Uterus (tissue), 2 donors: Measurements from ENCODE around the gene GALNT7.

Source experiments
- POLR2A ChIP-seq, 2 donors: fragments of 450-650 bp; IDR thresholded peaks; one replicate each; pipeline ENCODE4 v1.6.1; 2016; ENCODE audit warnings: antibody characterized with exemption in 2 of 2, mild to moderate bottlenecking in 1 of 2, moderate library complexity in 1 of 2
- TF ChIP-seq, protein P1 (sequence below), 4 experiments: fragments of 200-600 bp in 2 of 4; fragments of 450-650 bp in 2 of 4; sonication (generic) in 2 of 4; IDR thresholded peaks; one replicate each; pipeline ENCODE4 v1.5.1; 2016 to 2019; ENCODE audit warnings: antibody characterized with exemption in 4 of 4, mild to moderate bottlenecking in 2 of 4, moderate library complexity in 1 of 4

GRCh38 chr4:173258866-173259265, 90.3 kb downstream of the GALNT7 start:
- TF ChIP-seq, protein P1, sequence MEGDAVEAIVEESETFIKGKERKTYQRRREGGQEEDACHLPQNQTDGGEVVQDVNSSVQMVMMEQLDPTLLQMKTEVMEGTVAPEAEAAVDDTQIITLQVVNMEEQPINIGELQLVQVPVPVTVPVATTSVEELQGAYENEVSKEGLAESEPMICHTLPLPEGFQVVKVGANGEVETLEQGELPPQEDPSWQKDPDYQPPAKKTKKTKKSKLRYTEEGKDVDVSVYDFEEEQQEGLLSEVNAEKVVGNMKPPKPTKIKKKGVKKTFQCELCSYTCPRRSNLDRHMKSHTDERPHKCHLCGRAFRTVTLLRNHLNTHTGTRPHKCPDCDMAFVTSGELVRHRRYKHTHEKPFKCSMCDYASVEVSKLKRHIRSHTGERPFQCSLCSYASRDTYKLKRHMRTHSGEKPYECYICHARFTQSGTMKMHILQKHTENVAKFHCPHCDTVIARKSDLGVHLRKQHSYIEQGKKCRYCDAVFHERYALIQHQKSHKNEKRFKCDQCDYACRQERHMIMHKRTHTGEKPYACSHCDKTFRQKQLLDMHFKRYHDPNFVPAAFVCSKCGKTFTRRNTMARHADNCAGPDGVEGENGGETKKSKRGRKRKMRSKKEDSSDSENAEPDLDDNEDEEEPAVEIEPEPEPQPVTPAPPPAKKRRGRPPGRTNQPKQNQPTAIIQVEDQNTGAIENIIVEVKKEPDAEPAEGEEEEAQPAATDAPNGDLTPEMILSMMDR (IDR thresholded peaks at IDR 0.05) = no peak
- TF ChIP-seq POLR2A (IDR thresholded peaks at IDR 0.05) = no peak
